ENCODE results near the gene MAP7. TPM values are rescaled to one million over a fixed set of nuclear protein-coding genes. Genes with fewer than 3 reads are reported as not detected.

MAP7 gene
- total RNA-seq, 5 donors from 2014 or later (not counting 1 experiment from before 2014, with no cell fraction given) = 0.33 to 0.73 (median 0.57) TPM

- no CpG with 5 or more reads among the region's 4 CpGs for WGBS (ENCODE audit: insufficient coverage)
- Histone ChIP-seq H3K27ac (ENCODE audit: low read length) (no peak overlapping the region), H3K27me3 (replicated peaks in 1 of 2; ENCODE audit: control insufficient read depth in 2 of 2, extremely low read depth in 1 of 2, insufficient read depth in 2 of 2, low read length in 1 of 2) (peaks cover 0 to 5% of the 10 kb centered on the region in 2 experiments), H3K4me1 (ENCODE audit: control insufficient read depth in 1 of 2, extremely low read depth in 1 of 2, insufficient read depth in 2 of 2, low read length in 2 of 2) (no peaks in the 10 kb centered on the region), H3K9me3 (no peaks in the 10 kb centered on the region), H3K4me3 (ENCODE audit: control insufficient read depth in 1 of 2, extremely low read depth in 1 of 2, low read length in 1 of 2) (no peak overlapping the region), H3K36me3 (ENCODE audit: control insufficient read depth in 2 of 2, extremely low read depth in 1 of 2, insufficient read depth in 1 of 2, low read length in 1 of 2) (no peaks in the 10 kb centered on the region)
- POLR2A ChIA-PET = no interaction called here
- Mint-ChIP-seq H3K27ac (no peak overlapping the region), H3K27me3 (peaks cover 0 to 1% of the 10 kb centered on the region in 2 donors), H3K9me3 (no peaks in the 10 kb centered on the region), H3K36me3 (no peaks in the 10 kb centered on the region), H3K4me3 (no peak overlapping the region), H3K4me1 (no peaks in the 10 kb centered on the region)
- ATAC-seq (replicated peaks in 1 of 4) (no peak), DNase-seq (no peak)
- CTCF ChIA-PET = no interaction called here
These were observed 211.7 kb downstream of the MAP7 start for GRCh38 chr6:136338486-136338885.

- Mint-ChIP-seq H3K4me3 (no peak overlapping the region), H3K36me3 (no peaks in the 10 kb centered on the region), H3K27me3 (peaks cover 0 to 1% of the 10 kb centered on the region in 2 donors), H3K4me1 (no peaks in the 10 kb centered on the region), H3K27ac (no peak overlapping the region), H3K9me3 (no peaks in the 10 kb centered on the region)
- CTCF ChIA-PET = no interaction called here
- Histone ChIP-seq H3K36me3 (ENCODE audit: control insufficient read depth in 2 of 2, extremely low read depth in 1 of 2, insufficient read depth in 1 of 2, low read length in 1 of 2) (no peaks in the 10 kb centered on the region), H3K4me1 (ENCODE audit: control insufficient read depth in 1 of 2, extremely low read depth in 1 of 2, insufficient read depth in 2 of 2, low read length in 2 of 2) (no peaks in the 10 kb centered on the region), H3K27ac (ENCODE audit: low read length) (no peak overlapping the region), H3K27me3 (replicated peaks in 1 of 2; ENCODE audit: control insufficient read depth in 2 of 2, extremely low read depth in 1 of 2, insufficient read depth in 2 of 2, low read length in 1 of 2) (peaks cover 0 to 5% of the 10 kb centered on the region in 2 experiments), H3K9me3 (no peaks in the 10 kb centered on the region), H3K4me3 (ENCODE audit: control insufficient read depth in 1 of 2, extremely low read depth in 1 of 2, low read length in 1 of 2) (no peak overlapping the region)
- POLR2A ChIA-PET = interaction anchor here in 1 of 2 donors (0.6 kb wide), 1 partner anchor 511 kb away, joined by 3 read pairs; no protein-coding TSS in a partner anchor
- WGBS (ENCODE audit: insufficient coverage) = 100% methylated on average over 1 of the region's 3 CpGs
- no peak for ATAC-seq (replicated peaks in 1 of 4)
- no peak for DNase-seq
These were observed 212.6 kb downstream of the MAP7 start for GRCh38 chr6:136337606-136338005.

- peaks cover 0 to 5% of the 10 kb centered on the region in 2 experiments for H3K27me3 ChIP-seq (replicated peaks in 1 of 2; ENCODE audit: control insufficient read depth in 2 of 2, extremely low read depth in 1 of 2, insufficient read depth in 2 of 2, low read length in 1 of 2)
- Mint-ChIP-seq H3K27ac (no peak overlapping the region), H3K9me3 (no peaks in the 10 kb centered on the region), H3K36me3 (no peaks in the 10 kb centered on the region), H3K4me1 (no peaks in the 10 kb centered on the region), H3K4me3 (no peak overlapping the region), H3K27me3 (peaks cover 0 to 1% of the 10 kb centered on the region in 2 donors)
- no peaks in the 10 kb centered on the region for H3K36me3 ChIP-seq (ENCODE audit: control insufficient read depth in 2 of 2, extremely low read depth in 1 of 2, insufficient read depth in 1 of 2, low read length in 1 of 2)
- no peaks in the 10 kb centered on the region for H3K4me1 ChIP-seq (ENCODE audit: control insufficient read depth in 1 of 2, extremely low read depth in 1 of 2, insufficient read depth in 2 of 2, low read length in 2 of 2)
- H3K27ac ChIP-seq (ENCODE audit: low read length) = no peak overlapping the region
- CTCF ChIA-PET = no interaction called here
- no peaks in the 10 kb centered on the region for H3K9me3 ChIP-seq
- DNase-seq (no peak), ATAC-seq (replicated peaks in 1 of 4) (no peak)
- no peak overlapping the region for H3K4me3 ChIP-seq (ENCODE audit: control insufficient read depth in 1 of 2, extremely low read depth in 1 of 2, low read length in 1 of 2)
- no CpG with 5 or more reads among the region's 3 CpGs for WGBS (ENCODE audit: insufficient coverage)
- POLR2A ChIA-PET = interaction anchor here in 1 of 2 donors (0.6 kb wide), 1 partner anchor 511 kb away, joined by 3 read pairs; no protein-coding TSS in a partner anchor
These were observed 213.1 kb downstream of the MAP7 start for GRCh38 chr6:136337121-136337520.

GRCh38 chr6:136335736-136336363 is 214.4 kb downstream of the MAP7 start:
- Histone ChIP-seq H3K9me3 (no peaks in the 10 kb centered on the region), H3K27ac (ENCODE audit: low read length) (no peak overlapping the region), H3K4me1 (ENCODE audit: control insufficient read depth in 1 of 2, extremely low read depth in 1 of 2, insufficient read depth in 2 of 2, low read length in 2 of 2) (no peaks in the 10 kb centered on the region), H3K4me3 (ENCODE audit: control insufficient read depth in 1 of 2, extremely low read depth in 1 of 2, low read length in 1 of 2) (no peak overlapping the region), H3K36me3 (ENCODE audit: control insufficient read depth in 2 of 2, extremely low read depth in 1 of 2, insufficient read depth in 1 of 2, low read length in 1 of 2) (no peaks in the 10 kb centered on the region), H3K27me3 (replicated peaks in 1 of 2; ENCODE audit: control insufficient read depth in 2 of 2, extremely low read depth in 1 of 2, insufficient read depth in 2 of 2, low read length in 1 of 2) (peaks cover 0 to 5% of the 10 kb centered on the region in 2 experiments)
- H3K9me3 Mint-ChIP-seq = no peaks in the 10 kb centered on the region
- ChIA-PET POLR2A (no interaction called here), CTCF (no interaction called here)
- DNase-seq (no peak), ATAC-seq (replicated peaks in 1 of 4) (no peak)
- H3K36me3 Mint-ChIP-seq = no peaks in the 10 kb centered on the region
- peaks cover 0 to 1% of the 10 kb centered on the region in 2 donors for H3K27me3 Mint-ChIP-seq
- 91% methylated on average over 11 of the region's 12 CpGs for WGBS (ENCODE audit: insufficient coverage)
- no peaks in the 10 kb centered on the region for H3K4me1 Mint-ChIP-seq
- no peak overlapping the region for H3K4me3 Mint-ChIP-seq
- no peak overlapping the region for H3K27ac Mint-ChIP-seq

- H3K27me3 ChIP-seq (replicated peaks in 1 of 2; ENCODE audit: control insufficient read depth in 2 of 2, extremely low read depth in 1 of 2, insufficient read depth in 2 of 2, low read length in 1 of 2) = peaks cover 0 to 8% of the 10 kb centered on the region in 2 experiments
- ATAC-seq (replicated peaks in 1 of 4) = no peak
These were observed 215.4 kb downstream of the MAP7 start for GRCh38 chr6:136334853-136335252.

GRCh38 chr6:136334465-136334846 is 215.8 kb downstream of the MAP7 start:
- H3K27me3 ChIP-seq (replicated peaks in 1 of 2; ENCODE audit: control insufficient read depth in 2 of 2, extremely low read depth in 1 of 2, insufficient read depth in 2 of 2, low read length in 1 of 2) = peaks cover 0 to 8% of the 10 kb centered on the region in 2 experiments
- ChIA-PET POLR2A (no interaction called here), CTCF (no interaction called here)
- no peaks in the 10 kb centered on the region for H3K36me3 Mint-ChIP-seq
- no peaks in the 10 kb centered on the region for H3K4me1 Mint-ChIP-seq
- DNase-seq (no peak), ATAC-seq (replicated peaks in 1 of 4) (no peak)
- H3K4me3 Mint-ChIP-seq = no peak overlapping the region
- H3K27me3 Mint-ChIP-seq = peaks cover 0 to 1% of the 10 kb centered on the region in 2 donors
- H3K27ac ChIP-seq (ENCODE audit: low read length) = no peak overlapping the region
- no peaks in the 10 kb centered on the region for H3K4me1 ChIP-seq (ENCODE audit: control insufficient read depth in 1 of 2, extremely low read depth in 1 of 2, insufficient read depth in 2 of 2, low read length in 2 of 2)
- H3K9me3 ChIP-seq = no peaks in the 10 kb centered on the region
- no peaks in the 10 kb centered on the region for H3K36me3 ChIP-seq (ENCODE audit: control insufficient read depth in 2 of 2, extremely low read depth in 1 of 2, insufficient read depth in 1 of 2, low read length in 1 of 2)
- no peaks in the 10 kb centered on the region for H3K9me3 Mint-ChIP-seq
- no peak overlapping the region for H3K4me3 ChIP-seq (ENCODE audit: control insufficient read depth in 1 of 2, extremely low read depth in 1 of 2, low read length in 1 of 2)
- no peak overlapping the region for H3K27ac Mint-ChIP-seq
- 88% methylated on average over 9 of the region's 13 CpGs for whole genome bisulfite sequencing (ENCODE audit: insufficient coverage)

More at GRCh38 chr6:136334853-136335252, 215.4 kb downstream of the MAP7 start:
- Mint-ChIP-seq H3K27me3 (peaks cover 0 to 1% of the 10 kb centered on the region in 2 donors), H3K4me1 (no peaks in the 10 kb centered on the region), H3K4me3 (no peak overlapping the region), H3K27ac (no peak overlapping the region), H3K36me3 (no peaks in the 10 kb centered on the region), H3K9me3 (no peaks in the 10 kb centered on the region)
- no peaks in the 10 kb centered on the region for H3K36me3 ChIP-seq (ENCODE audit: control insufficient read depth in 2 of 2, extremely low read depth in 1 of 2, insufficient read depth in 1 of 2, low read length in 1 of 2)
- no peak overlapping the region for H3K27ac ChIP-seq (ENCODE audit: low read length)
- peak in 1 of 35 experiments; percentile 0 for DNase-seq
- no peaks in the 10 kb centered on the region for H3K4me1 ChIP-seq (ENCODE audit: control insufficient read depth in 1 of 2, extremely low read depth in 1 of 2, insufficient read depth in 2 of 2, low read length in 2 of 2)
- ChIA-PET POLR2A (no interaction called here), CTCF (no interaction called here)
- no peak overlapping the region for H3K4me3 ChIP-seq (ENCODE audit: control insufficient read depth in 1 of 2, extremely low read depth in 1 of 2, low read length in 1 of 2)
- no peaks in the 10 kb centered on the region for H3K9me3 ChIP-seq
- WGBS (ENCODE audit: insufficient coverage) = 81% methylated on average over 9 of the region's 9 CpGs

Measured in T-cell (primary cell).